PFSK-1 (cell line): ENCODE measurements around the gene CAMTA1.

Experiments
- REST ChIP-seq, 2 experiments: IDR thresholded peaks; 2 replicates each; pipeline versions ENCODE4 v1.6.1 to v1.8.0; 2011 to 2012; ENCODE audit warnings: low read depth in 2 of 2, low read length in 2 of 2, control low read depth in 1 of 2, inconsistent platforms in 1 of 2, mild to moderate bottlenecking in 1 of 2, moderate library complexity in 1 of 2; ENCODE audit not compliant: insufficient read depth in 1 of 2
- SIN3A ChIP-seq: IDR thresholded peaks from 2 replicates; pipeline ENCODE4 v1.6.1; 2012; ENCODE audit warnings: mild to moderate bottlenecking, low read length, moderate library complexity, borderline replicate concordance; ENCODE audit not compliant: insufficient read depth

GRCh38 chr1:7648761-7649384 lies 863.6 kb downstream of the CAMTA1 start:
- TF ChIP-seq SIN3A (no peak), REST (IDR thresholded peaks at IDR 0.05; ENCODE audit: insufficient read depth in 1 of 2, low read depth in 2 of 2, low read length in 2 of 2) (no peak)
